Hepatic stellate cell (primary cell): ENCODE data around the gene MYL5.
"Not testable (repeated sequence)": the region's sequence is repeated elsewhere in the genome, so short reads cannot be mapped to it uniquely, and the experiment has no call there.

Experiments
- DNase-seq: peaks from one replicate; pipeline ENCODE4 v3.0.0; 2011; ENCODE audit warnings: low spot score

MYL5 gene

DNA sequence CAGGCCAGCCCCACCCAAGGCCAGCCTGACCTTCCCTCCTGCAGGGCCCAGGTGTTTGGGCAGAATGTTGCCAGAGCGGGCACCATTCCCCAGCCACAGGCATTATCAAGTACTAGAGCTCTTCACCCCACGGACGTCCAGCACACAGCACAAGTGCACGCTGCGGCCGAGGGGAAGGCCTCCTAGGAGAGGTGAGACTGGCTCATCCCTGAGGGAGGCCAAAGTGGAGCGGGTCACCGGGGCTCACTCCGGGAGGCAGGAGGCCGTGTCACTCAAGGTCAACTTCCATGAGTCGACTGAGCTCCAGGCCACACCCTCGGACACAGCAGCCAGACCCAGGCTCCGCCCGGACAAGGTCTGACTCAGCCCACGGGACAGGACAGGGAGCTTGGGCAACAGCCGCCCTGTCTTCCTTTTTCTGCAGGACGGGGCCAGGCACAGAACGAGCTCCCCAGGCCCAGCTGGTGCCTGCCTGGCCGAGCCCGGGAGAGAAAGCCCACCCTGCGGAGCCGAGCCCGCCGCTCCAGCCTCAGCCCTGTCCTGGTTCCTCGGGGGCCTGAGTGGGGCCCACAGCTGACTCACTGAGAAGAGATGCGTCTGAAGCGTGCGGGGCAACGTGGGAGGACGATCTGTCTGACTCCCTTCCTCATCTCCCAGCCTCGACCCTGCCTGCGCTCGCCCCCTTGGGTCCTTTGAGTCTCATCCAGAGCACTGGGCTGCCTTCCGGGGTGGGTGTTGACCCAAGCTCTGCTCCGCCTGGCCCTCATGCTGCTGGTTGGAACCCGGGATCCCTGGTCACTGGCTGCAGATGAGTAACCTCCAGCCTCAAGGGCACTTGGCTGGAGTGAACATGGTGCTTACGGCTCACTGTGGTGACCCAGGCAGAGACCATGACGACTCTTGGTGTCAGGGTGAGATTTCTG lies 13.0 kb downstream of the MYL5 start:
- DNase-seq: peak; percentile 98

DNA sequence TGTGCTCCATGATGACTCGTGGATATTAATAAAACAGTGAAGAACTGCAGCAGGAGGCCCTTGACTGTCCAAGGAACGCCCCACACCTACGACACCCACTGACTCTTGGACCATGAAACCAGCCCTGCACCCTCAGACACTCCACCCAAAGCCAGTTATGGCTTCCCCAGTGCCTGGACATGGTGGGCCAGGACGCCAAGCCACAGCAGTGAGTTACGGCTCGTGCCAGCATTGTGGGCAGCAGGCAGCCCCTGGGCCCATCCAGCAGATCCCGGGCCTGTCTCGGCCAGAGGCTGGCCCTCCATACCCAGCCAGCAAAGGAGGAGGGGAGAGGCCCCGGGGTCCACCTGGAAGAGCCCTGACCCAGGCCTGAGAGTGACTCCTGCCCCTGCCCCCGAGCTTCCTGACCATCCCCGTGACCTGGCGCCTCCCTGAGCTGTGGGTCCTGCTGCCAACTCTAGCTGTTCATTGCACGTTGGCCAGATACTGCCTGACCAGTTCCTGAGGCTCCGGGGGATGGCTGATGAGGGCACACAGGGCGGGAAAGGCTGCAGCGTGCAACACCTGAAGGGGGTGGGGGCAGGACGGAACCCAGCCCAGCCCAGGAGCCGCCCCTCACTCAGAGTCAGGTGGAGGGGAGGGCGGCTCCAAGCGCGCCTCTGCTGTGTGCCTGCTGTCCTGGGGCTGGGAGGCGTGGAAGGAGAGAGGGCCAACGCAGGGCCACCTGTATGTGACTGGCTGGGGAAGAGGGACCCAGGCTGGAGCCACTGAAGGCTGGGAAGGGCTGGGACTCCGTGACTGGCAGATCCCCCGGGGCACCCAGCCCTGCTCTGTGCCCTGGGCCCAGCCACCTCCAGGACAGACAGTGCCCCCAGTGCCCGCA lies 13.9 kb downstream of the MYL5 start:
- no peak for DNase-seq

DNA sequence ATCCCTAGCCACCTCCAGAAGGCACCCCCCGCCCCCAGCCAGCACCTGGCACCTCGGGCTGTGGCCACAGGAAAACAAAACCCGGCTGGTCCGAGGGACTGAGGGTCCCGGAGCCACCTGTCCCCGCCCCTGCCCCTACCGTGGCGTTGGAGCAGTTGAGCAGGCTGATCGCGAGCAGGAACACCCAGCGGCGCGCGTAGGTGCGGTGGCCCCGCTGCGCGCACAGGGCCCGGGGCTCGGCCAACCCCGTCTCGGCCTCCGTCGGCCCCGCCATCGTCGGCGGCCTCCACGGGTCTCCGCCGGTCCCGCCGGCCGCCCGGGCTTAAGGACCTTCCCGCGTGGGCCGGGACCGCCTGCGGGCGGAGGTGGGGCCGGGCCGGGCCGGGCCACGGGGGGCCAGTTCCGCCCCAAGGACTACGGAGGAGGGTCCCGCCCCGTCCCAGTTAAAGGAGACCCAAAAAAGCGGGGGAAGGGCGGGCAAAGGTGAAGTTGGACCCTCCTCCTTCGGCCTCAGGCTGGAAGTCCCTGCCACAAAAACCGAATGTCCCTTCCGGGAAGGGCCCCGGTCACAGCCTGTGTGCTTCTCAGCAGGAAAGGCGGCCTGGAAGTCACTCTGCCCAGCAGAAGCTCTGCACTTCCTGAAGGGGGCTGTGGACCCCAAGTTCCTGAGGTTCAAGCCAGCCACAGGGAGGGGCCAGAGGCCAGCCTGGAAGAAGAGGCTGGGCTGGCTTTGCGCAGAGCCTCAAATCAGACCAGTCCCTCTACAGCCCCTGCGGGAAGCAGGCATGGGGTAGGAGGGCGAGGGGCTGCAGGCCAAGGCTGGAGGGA lies 14.7 kb downstream of the MYL5 start, which contains the start of gene SLC49A3:
SLC49A3 (minus strand) TSS at position 298 of the 828 bp plus-strand sequence; CDS start at position 274, 24 bp downstream.
- DNase-seq: no peak

DNA sequence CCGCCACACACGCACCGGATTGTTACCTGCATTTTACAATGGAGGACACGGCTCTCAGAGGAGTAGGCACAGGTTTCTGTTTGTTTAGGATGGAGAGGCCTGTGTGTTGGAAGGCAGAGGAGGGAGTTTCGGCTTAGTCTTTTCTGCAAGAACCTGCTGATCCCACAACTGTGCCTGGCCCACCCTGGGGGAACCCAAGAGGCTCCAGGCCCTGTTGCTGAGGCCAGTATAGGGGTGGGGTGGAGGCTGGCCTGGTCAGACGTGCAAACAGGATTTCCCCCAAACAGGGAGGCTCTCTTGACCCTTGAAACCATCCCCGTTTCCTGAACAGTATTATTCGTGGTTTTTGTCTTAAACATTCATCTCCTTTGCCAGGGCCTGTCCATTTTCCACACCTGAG lies 15.4 kb downstream of the MYL5 start:
- no peak for DNase-seq

DNA sequence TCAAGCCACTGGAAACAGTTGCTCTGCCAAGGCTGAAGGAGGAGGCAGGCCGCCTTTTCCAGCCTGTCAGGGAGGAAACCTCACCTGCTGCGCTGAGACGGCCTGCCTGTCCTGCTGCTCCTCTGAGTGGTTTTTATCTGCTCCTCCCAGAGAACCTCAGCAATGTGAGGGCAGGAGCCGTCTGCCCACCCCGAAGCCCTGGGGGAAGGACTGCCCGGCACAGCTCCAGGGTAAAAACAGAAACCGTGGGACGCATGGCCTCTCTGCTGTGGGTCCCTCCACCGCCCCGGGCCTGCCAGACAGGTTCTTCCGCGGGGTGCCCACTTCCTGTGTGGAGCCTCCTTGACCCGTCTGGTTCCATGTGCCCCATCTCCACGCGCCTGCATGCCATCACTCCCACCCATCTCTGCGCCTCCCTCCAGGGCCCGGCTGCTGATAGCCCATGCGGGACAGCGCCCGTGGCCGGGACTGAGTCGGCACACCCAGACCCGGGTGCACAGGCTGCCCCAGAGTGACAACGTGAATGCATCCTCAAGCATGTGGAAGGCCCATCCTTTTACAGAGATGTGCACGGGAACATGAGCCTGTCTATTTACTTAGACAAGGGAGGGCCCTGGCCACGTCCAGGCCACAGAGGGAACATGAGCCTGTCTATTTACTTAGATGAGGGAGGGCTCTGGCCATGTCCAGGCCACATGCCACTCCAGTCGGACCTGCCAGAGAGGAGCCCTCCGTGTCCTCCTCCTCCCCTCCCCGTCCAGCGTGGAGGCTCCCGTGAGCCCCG lies 18.6 kb downstream of the MYL5 start:
- no peak for DNase-seq

DNA sequence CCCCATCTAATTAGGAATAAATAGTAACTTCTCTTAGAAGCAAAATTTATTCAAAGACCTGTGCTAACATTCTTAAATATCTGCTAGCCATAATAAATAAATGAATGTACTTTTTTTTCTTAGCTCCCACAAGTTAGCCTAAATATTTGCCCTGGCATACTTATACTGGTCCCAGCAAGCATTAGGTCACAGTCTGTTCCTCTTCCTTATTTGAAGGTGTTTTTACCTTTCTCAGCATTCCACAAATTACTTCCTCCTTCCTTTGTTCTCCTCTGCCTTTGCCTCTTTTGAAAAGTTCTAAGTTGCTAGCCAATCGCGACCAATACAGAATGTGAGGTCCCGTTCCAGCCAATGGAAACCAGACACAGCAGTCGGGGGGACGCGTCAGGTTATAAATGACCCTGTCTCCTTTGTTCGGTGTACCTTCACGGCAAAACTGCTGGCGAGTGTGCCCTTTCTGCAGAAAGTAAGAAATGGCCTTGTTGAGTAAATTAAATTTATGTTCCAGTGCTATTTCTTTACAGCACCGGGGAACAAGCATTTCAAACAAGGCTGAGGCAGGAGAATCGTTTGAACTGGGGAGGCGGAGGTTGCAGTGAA lies 20.1 kb downstream of the MYL5 start:
- not testable (repeated sequence) for DNase-seq

DNA sequence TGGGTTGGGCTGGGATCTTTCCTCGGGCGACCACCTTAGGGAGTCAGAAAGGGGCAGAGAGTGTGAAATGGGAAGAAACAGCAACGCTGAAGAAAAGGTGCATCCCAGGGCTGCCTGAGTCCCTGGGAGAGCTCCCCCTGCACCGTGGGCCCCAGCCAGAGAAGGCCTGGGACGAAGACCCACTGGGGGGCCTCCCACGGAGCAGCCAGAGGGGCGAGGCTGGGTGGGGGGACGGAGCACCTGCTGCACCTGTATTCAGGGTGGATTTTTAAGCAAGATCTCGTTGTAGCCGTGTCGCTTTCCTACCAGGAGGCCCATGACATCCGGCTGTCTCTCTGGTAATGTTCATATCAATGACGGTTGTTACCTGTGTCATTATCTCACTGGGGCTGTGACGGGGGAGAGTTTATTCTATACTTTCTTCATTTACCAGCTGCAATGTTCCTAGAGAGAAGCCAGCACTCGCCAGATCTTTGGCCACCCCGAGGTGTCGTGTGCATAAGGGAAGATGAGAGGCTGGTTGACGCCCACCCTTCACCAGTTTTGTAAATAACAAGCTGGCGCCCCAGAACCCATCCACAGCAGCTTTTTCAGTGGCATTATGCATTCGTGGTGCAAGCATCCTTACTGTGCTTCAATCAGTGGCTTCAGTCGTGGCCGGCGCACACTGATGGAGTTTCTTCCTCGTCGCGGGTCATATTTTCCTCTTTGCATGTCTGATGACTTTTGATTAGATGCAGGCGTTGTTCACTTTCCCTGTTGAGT lies 25.7 kb downstream of the MYL5 start:
- DNase-seq: no peak

DNA sequence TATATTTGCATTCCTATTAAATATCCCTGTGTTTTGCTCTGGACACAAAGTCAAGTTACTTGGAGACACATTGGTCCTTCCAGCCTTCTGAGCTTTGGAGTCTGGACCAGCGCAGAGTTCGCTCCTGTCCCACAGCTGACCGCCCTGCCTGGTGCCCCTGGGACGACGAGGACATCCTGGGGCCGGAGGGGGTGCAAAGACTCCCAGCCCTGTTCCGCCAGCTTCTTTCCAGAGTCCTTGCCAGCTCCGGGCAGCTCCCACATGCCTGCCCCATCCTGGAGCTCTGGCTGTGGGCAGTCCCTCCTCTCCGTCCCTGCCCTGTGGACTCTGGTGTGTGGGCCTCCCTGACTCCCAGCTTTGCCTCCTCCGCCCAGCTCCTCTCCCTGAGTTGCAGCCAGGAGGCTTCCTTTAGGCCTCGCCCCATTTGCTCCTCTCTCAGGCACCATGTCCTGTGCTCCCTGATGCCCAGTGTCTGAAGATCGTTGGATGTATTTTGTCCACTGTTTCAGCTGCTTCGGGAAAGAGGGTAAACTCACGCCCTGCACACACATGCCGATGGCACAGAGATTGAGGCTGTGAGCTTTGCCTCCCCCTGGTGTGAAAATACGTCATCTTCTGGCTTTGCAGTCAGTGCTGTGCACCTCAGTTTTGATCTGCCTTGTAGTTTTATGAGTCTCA lies 26.4 kb downstream of the MYL5 start:
- no peak for DNase-seq

DNA sequence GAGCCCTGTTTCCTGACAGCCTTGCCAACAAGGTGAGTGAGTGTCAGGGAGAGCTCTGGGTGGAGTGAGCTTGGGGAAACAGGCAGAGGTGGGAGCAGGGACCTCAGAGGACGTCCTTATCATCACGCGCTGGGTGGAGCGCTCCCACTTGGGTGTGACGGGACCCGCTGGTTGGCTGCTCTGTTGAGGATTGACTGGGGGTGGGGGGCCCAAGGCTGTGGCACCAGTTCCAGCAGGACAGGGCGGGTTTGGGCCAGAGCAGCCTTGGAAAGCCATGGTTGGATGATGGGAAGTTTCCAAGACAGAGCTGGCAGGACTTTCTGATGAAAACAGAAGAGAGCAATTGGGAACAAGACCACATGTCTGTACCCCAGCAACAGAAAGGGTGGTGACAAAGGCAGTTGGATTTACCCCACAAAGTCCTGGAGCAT lies 28.3 kb downstream of the MYL5 start:
- no peak for DNase-seq

DNA sequence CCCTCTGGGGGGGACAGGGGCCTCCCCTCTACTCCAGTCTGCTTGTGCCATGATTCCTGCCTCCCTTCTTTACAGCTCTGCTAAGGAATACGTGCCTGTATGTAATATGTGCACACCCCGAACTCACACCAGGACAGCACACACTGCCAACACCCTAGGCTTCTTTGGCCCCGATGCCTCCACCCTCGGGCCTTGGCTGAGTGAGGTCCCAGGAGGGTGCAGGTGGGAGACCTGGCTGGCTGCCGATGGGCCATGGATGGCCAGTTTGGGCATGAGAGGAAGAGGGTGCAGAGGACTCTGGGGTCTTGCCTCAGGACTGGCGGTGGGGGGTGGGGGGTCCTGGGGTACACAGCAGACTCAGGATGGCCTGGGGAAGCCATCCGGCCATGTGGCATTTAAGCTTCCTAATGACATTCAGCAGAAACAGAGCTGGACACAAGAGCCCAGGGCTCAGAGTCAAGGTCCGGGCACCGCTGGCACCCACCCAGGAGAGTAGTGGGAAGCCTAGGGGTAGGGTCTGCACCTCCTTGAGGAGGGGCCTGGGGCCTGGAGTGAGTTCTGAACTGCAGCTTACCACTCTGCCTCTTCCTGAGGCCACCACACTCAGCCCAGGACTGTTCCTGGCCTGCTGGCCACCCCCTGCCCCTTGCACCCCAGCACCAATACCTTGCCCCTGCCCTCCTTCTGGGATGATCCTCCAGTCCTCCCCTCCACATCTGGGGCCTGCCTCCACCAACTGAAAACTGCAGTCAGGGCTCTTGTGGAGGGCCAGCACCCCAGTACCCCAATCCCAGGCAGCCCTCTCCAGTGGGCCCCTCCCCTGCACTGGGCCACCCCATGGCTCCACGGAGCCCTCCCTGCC lies 29.2 kb downstream of the MYL5 start:
- no peak for DNase-seq

DNA sequence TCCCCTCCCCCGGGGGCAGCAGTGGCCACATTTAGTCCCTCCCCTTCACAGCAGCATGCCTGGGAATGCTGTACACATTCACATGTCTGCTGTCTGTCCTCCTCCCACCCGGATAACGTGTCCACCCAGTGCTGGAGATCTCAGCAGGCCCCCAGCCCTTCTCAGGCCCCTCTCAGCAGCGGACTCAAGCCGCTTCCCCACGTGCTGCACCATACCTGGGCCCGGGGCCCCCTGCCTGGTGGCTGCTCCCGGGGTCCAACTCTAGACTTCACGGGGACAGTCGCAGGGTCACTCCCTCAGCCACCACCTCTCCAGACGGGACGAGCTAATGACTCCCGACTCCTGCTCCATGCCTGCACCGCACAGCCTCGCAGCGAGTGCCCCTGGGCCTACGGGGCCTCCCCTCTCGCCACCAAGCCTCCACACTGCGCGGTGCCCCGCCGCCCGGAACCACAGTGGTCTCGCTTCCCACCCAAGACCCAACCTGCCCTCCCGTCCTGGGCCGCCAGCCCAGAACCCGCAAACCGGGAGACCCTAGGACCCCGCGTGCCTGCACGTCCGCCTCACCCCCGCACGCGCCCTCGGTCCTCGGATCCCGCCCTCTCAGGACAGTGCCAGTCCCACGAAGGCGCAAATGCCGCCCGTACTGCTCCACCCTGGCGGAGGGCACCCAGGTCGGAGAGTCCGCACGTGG lies 30.0 kb downstream of the MYL5 start:
- DNase-seq: no peak

DNA sequence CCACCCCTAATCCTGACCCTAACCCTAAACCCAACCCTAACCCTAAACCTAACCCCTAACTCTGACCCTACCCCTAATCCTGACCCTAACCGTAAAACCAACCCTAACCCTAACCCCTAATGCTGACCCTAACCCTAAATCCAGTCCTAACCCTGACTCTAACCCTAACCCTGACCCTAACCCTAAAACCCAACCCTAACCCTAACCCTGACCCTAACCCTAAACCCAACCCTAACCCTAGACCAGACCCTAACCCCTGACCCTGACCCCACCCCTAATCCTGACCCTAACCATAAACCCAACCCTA lies 30.6 kb downstream of the MYL5 start:
- DNase-seq: no peak

DNA sequence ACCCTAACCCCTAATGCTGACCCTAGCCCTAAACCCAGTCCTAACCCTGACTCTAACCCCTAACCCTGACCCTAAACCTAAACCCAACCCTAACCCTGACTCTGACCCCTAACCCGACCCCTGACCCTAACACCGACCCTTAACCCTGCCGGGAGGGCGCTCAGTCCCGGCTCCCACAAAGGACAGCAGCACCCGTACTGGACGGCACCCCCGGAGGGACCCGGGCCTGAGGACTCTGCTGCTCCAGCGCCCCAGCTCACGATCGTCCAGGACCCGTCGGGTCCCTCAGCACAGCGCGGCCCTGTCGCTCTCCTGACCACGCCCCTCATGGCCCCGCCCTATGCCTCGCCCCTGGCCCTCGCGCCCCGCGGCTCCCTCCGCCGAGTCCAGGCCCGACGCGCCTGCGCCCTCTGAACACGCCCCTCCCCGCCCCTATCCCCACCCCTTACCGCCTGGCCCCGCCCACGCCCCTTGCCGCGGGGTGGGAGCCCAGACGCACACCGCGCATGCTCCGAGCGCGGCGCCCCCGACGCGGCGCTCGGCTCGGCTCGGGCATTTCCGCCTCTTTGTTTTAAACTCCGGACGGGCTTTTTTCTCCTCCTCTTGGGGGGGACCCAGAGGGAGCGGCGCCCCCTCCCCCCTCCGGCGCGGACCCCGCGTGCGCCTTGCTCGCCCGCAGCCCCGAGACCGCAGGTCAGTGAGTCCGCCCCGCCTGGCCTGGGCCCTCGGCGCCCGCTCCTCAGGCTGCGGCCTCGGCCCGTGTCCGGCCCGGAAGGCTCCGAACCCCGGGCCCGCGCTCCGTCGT lies 31.1 kb downstream of the MYL5 start, which contains the start of gene PCGF3:
PCGF3 (plus strand) TSS at position 555 of the 805 bp plus-strand sequence. CDS start 27,849 bp downstream, outside the sequence.
- DNase-seq: peak; percentile 100

DNA sequence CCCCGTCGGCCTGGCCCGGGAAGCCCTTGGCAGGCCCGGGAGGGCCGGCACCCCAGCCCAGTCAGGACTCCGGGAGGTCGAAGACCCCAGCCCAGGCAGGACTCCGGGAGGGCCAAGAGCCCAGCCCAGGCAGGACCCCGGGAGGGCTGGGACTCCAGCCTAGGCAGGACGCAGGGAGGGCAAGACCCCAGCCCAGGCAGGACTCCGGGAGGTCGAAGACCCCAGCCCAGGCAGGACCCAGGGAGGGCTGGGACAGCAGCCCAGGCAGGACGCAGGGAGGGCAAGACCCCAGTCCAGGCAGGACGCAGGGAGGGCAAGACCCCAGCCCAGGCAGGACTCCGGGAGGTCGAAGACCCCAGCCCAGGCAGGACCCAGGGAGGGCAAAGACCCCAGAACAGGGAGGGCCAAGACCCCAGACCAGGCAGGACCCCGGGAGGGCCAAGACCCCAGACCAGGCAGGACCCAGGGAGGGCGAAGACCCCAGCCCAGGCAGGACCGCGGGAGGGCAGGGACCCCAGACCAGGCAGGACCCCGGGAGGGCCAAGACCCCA lies 31.8 kb downstream of the MYL5 start:
- DNase-seq: not testable (repeated sequence)

DNA sequence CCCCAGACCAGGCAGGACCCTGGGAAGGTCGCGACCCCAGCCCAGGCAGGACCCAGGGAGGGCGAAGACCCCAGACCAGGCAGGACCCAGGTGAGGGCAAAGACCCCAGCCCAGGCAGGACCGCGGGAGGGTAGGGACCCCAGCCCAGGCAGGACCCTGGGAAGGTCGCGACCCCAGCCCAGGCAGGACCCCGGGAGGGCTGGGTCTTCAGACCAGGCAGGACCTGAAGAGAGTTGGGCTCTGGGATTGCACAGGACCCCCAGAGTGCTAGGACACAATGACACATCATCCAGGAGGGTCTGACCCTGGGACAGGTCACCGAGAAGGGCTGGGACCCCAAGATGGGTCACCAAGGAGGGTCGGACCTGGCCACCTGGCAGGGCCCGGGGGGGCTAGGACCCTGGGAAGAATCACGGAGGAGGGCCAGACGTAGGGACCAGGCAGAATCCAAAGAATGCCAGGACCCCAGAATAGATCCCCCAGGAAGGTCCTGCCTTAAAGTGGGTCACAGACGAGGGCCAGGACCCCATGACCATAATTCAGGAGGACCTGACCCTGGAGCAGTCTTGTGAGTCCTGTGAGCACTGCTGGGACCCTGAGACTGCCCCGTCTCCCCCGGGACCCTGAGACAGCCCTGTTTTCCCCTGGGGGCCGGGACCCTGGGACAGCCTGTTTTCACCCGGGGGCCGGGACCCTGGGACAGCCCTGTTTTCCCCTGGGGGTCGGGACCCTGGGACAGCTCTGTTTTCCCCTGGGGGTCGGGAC lies 32.7 kb downstream of the MYL5 start:
- DNase-seq: no peak
